ENCODE measurements around the gene SOX6.
"Not testable (repeated sequence)": the region's sequence is repeated elsewhere in the genome, so short reads cannot be mapped to it uniquely, and the experiment has no call there.

SOX6 gene

GRCh38 chr11:15927864-15928217, 428.5 kb downstream of the SOX6 start:
- H3K4me3 ChIP-seq (ENCODE audit: low read depth, low read length): no peak overlapping the region
- no peak for TF ChIP-seq CTCF (IDR thresholded peaks at IDR 0.05; ENCODE audit: low read depth, low read length)

- no peak for TF ChIP-seq CTCF (IDR thresholded peaks at IDR 0.05; ENCODE audit: low read depth, low read length)
Measured at GRCh38 chr11:15927196-15927863, 429.0 kb downstream of the SOX6 start.

GRCh38 chr11:15926071-15926470, 430.3 kb downstream of the SOX6 start:
- TF ChIP-seq CTCF (IDR thresholded peaks at IDR 0.05; ENCODE audit: low read depth, low read length): no peak
- H3K4me3 ChIP-seq (ENCODE audit: low read depth, low read length): no peak overlapping the region

More at GRCh38 chr11:15927196-15927863, 429.0 kb downstream of the SOX6 start:
- H3K4me3 ChIP-seq (ENCODE audit: low read depth, low read length): no peak overlapping the region

GRCh38 chr11:15923183-15923582, 433.2 kb downstream of the SOX6 start:
- no peak for TF ChIP-seq CTCF (IDR thresholded peaks at IDR 0.05; ENCODE audit: low read depth, low read length)
- no peak overlapping the region for H3K4me3 ChIP-seq (ENCODE audit: low read depth, low read length)

- not testable (repeated sequence) for H3K4me3 ChIP-seq (ENCODE audit: low read depth, low read length)
Measured at GRCh38 chr11:15922745-15923144, 433.6 kb downstream of the SOX6 start.

- no peak overlapping the region for H3K4me3 ChIP-seq (ENCODE audit: low read depth, low read length)
- TF ChIP-seq CTCF (IDR thresholded peaks at IDR 0.05; ENCODE audit: low read depth, low read length): no peak
Measured at GRCh38 chr11:15920856-15921629, 435.3 kb downstream of the SOX6 start.

- TF ChIP-seq CTCF (IDR thresholded peaks at IDR 0.05; ENCODE audit: low read depth, low read length): no peak
- H3K4me3 ChIP-seq (ENCODE audit: low read depth, low read length): no peak overlapping the region
Measured at GRCh38 chr11:15918674-15919073, 437.7 kb downstream of the SOX6 start.

All from WI38 (cell line).